Activated B cell treated with CpG ODN at 0.5 μM for 24 hours (primary cell): ENCODE results near the gene PRF1. TPM values are rescaled to one million over a fixed set of nuclear protein-coding genes. Genes with fewer than 3 reads are reported as not detected.

ENCODE experiments used
- ATAC-seq: fragments of 200-7000 bp; cut with Tn5 transposase; one replicate; pipeline ENCODE4 v1.10.0; 2021; ENCODE audit warnings: low read depth, mild to moderate bottlenecking, moderate library complexity
- CTCF ChIA-PET: fragments of 350-600 bp; sonication (Branson Sonifier 250); formaldehyde crosslinking; loops from one replicate; lab custom pipeline; 2021; ENCODE audit warnings: antibody characterized with exemption; lab: Charles Lee
- POLR2A ChIA-PET: fragments of 350-600 bp; sonication (Branson Sonifier 250); formaldehyde crosslinking; loops from one replicate; lab custom pipeline; 2021; ENCODE audit warnings: antibody characterized with exemption; lab: Charles Lee
- DNase-seq: peaks from one replicate; pipeline ENCODE4 v3.0.0; 2022
- H3K27ac Mint-ChIP-seq: one replicate; pipeline ENCODE4 v1.8.0; 2020; ENCODE audit warnings: mixed read lengths
- H3K27me3 Mint-ChIP-seq: one replicate; pipeline ENCODE4 v1.8.0; 2021; ENCODE audit warnings: mixed read lengths
- H3K36me3 Mint-ChIP-seq: one replicate; pipeline ENCODE4 v1.8.0; 2021; ENCODE audit warnings: low read depth, mixed read lengths
- H3K4me1 Mint-ChIP-seq: one replicate; pipeline ENCODE4 v1.8.0; 2021; ENCODE audit warnings: mixed read lengths
- H3K4me3 Mint-ChIP-seq: one replicate; pipeline ENCODE4 v1.8.0; 2020; ENCODE audit warnings: mild to moderate bottlenecking, mixed read lengths
- H3K9me3 Mint-ChIP-seq: one replicate; pipeline ENCODE4 v1.8.0; 2020; ENCODE audit warnings: mixed read lengths
- CTCF ChIP-seq: fragments of 200-600 bp; IDR thresholded peaks from one replicate; pipeline ENCODE4 v1.8.0; 2022; ENCODE audit warnings: antibody characterized with exemption, mild to moderate bottlenecking
- intact Hi-C: fragments of 100-400 bp; cut with micrococcal nuclease; formaldehyde crosslinking; loops from one replicate; pipeline ENCODE4 v1.15.1; 2024
- total RNA-seq: library from RNA; stranded (reverse); gene quantifications from 2 replicates; pipeline ENCODE4 v1.2.3, GENCODE V29; 2022

PRF1 gene
- total RNA-seq, 1 donor from 2014 or later: 0.53 TPM

- no peak overlapping the region for H3K4me3 Mint-ChIP-seq
- H3K9me3 Mint-ChIP-seq: no peaks in the 10 kb centered on the region
- H3K27me3 Mint-ChIP-seq: no peaks in the 10 kb centered on the region
- intact Hi-C loops: no loop called here
- ChIA-PET POLR2A (no interaction called here), CTCF (no interaction called here)
- peaks cover 4% of the 10 kb centered on the region for H3K36me3 Mint-ChIP-seq
- ATAC-seq (no peak), DNase-seq (no peak)
- TF ChIP-seq CTCF: no peak
- peaks cover 19% of the 10 kb centered on the region for H3K4me1 Mint-ChIP-seq
- no peak overlapping the region for H3K27ac Mint-ChIP-seq
These were observed 45.3 kb downstream of the PRF1 start for GRCh38 chr10:70557086-70557845.

- Mint-ChIP-seq H3K9me3 (no peaks in the 10 kb centered on the region), H3K4me1 (peaks cover 15% of the 10 kb centered on the region), H3K4me3 (no peak overlapping the region), H3K27ac (no peak overlapping the region), H3K27me3 (no peaks in the 10 kb centered on the region), H3K36me3 (peaks cover 15% of the 10 kb centered on the region)
- no peak for ATAC-seq
- ChIA-PET POLR2A (no interaction called here), CTCF (no interaction called here)
- no peak for DNase-seq
- no peak for TF ChIP-seq CTCF
- intact Hi-C loops: no loop called here
These were observed 47.2 kb downstream of the PRF1 start for GRCh38 chr10:70555371-70555770.

GRCh38 chr10:70552586-70552985 lies 50.0 kb downstream of the PRF1 start:
- POLR2A ChIA-PET: no interaction called here
- Mint-ChIP-seq H3K9me3 (no peaks in the 10 kb centered on the region), H3K36me3 (peaks cover 15% of the 10 kb centered on the region), H3K4me1 (no peaks in the 10 kb centered on the region), H3K27ac (no peak overlapping the region), H3K27me3 (no peaks in the 10 kb centered on the region), H3K4me3 (no peak overlapping the region)
- DNase-seq (no peak), ATAC-seq (no peak)
- CTCF ChIA-PET: interaction anchor here (0.9 kb wide), 1 partner anchor 324 kb away, joined by 3 read pairs; no protein-coding TSS in a partner anchor
- TF ChIP-seq CTCF: no peak
- intact Hi-C loops: loop anchor here (5.0 kb wide), 1 partner anchor 735 kb away; no protein-coding TSS in a partner anchor

- Mint-ChIP-seq H3K27me3 (no peaks in the 10 kb centered on the region), H3K27ac (no peak overlapping the region), H3K4me1 (no peaks in the 10 kb centered on the region), H3K4me3 (no peak overlapping the region), H3K9me3 (no peaks in the 10 kb centered on the region), H3K36me3 (peaks cover 15% of the 10 kb centered on the region)
- DNase-seq: no peak
- ATAC-seq: no peak
- ChIA-PET CTCF (interaction anchor here (0.9 kb wide), 1 partner anchor 325 kb away, joined by 3 read pairs; no protein-coding TSS in a partner anchor), POLR2A (no interaction called here)
- intact Hi-C loops: loop anchor here (5.0 kb wide), 1 partner anchor 735 kb away; no protein-coding TSS in a partner anchor
- no peak for TF ChIP-seq CTCF
These were observed 50.5 kb downstream of the PRF1 start for GRCh38 chr10:70551971-70552422.

- H3K27ac Mint-ChIP-seq: no peak overlapping the region
- ChIA-PET CTCF (interaction anchor here (1.0 to 3.5 kb wide), 4 partner anchors 10 to 207 kb away, joined by 3 to 21 read pairs (median 6); no protein-coding TSS in a partner anchor), POLR2A (no interaction called here)
- no peak for DNase-seq
- H3K36me3 Mint-ChIP-seq: peaks cover 15% of the 10 kb centered on the region
- no peaks in the 10 kb centered on the region for H3K27me3 Mint-ChIP-seq
- intact Hi-C loops: loop anchor here (5.0 kb wide), 1 partner anchor 736 kb away; no protein-coding TSS in a partner anchor
- H3K4me3 Mint-ChIP-seq: no peak overlapping the region
- no peak for TF ChIP-seq CTCF
- no peaks in the 10 kb centered on the region for H3K9me3 Mint-ChIP-seq
- no peaks in the 10 kb centered on the region for H3K4me1 Mint-ChIP-seq
- ATAC-seq: no peak
These were observed 51.1 kb downstream of the PRF1 start for GRCh38 chr10:70551466-70551865.
